ENCODE measurements around the gene TSKU.

GRCh38 chr11:76745561-76746207, 37.5 kb upstream of the TSKU start:
- TF ChIP-seq EZH2 (IDR thresholded peaks at IDR 0.05; ENCODE audit: insufficient read depth, poor library complexity, severe bottlenecking), result no peak
- TF ChIP-seq EZH2phosphoT487 (IDR thresholded peaks at IDR 0.05; ENCODE audit: insufficient read depth, low read depth), result no peak
